Tibial nerve (tissue), 4 donors: ENCODE measurements around the gene CLDN1.

ENCODE experiments used
- EP300 ChIP-seq, 2 donors: sonication (generic); formaldehyde crosslinking; IDR thresholded peaks; one replicate each; pipeline ENCODE4 v1.6.1; 2017; ENCODE audit warnings: antibody characterized with exemption in 2 of 2, mild to moderate bottlenecking in 1 of 2
- POLR2A ChIP-seq, 2 donors: fragments of 450-650 bp; IDR thresholded peaks; one replicate each; pipeline ENCODE4 v1.6.1; 2017; ENCODE audit warnings: antibody characterized with exemption in 2 of 2, mild to moderate bottlenecking in 2 of 2, moderate library complexity in 2 of 2
- TF ChIP-seq, protein P1 (sequence below), 5 experiments: fragments of 200-600 bp in 3 of 5; fragments of 450-650 bp in 2 of 5; sonication (generic) in 3 of 5; IDR thresholded peaks; one replicate each; pipeline ENCODE4 v1.5.1; 2016 to 2019; ENCODE audit warnings: antibody characterized with exemption in 5 of 5, mild to moderate bottlenecking in 3 of 5, moderate library complexity in 2 of 5

GRCh38 chr3:190289989-190290388 is 32.3 kb downstream of the CLDN1 start:
- TF ChIP-seq, protein P1, sequence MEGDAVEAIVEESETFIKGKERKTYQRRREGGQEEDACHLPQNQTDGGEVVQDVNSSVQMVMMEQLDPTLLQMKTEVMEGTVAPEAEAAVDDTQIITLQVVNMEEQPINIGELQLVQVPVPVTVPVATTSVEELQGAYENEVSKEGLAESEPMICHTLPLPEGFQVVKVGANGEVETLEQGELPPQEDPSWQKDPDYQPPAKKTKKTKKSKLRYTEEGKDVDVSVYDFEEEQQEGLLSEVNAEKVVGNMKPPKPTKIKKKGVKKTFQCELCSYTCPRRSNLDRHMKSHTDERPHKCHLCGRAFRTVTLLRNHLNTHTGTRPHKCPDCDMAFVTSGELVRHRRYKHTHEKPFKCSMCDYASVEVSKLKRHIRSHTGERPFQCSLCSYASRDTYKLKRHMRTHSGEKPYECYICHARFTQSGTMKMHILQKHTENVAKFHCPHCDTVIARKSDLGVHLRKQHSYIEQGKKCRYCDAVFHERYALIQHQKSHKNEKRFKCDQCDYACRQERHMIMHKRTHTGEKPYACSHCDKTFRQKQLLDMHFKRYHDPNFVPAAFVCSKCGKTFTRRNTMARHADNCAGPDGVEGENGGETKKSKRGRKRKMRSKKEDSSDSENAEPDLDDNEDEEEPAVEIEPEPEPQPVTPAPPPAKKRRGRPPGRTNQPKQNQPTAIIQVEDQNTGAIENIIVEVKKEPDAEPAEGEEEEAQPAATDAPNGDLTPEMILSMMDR (IDR thresholded peaks at IDR 0.05), result no peak
- TF ChIP-seq POLR2A (IDR thresholded peaks at IDR 0.05), result no peak
- TF ChIP-seq EP300 (IDR thresholded peaks at IDR 0.05), result no peak
